Neutrophil (primary cell): Measurements from ENCODE around the gene NDUFAF8.

Experiments used
- H3K27ac ChIP-seq: fragments of 200-600 bp; sonication (generic); 2 replicates; pipeline ENCODE4 v1.5.1; 2016; ENCODE audit warnings: mild to moderate bottlenecking, moderate library complexity
- H3K27me3 ChIP-seq: fragments of 200-600 bp; sonication (generic); 2 replicates; pipeline ENCODE4 v1.6.0; 2016; ENCODE audit warnings: mild to moderate bottlenecking
- H3K36me3 ChIP-seq: fragments of 200-600 bp; sonication (generic); 2 replicates; pipeline ENCODE4 v1.5.1; 2017
- H3K4me1 ChIP-seq, 2 experiments: fragments of 200-600 bp in 1 of 2; sonication (generic) in 1 of 2; 1 replicate in 1 of 2; 2 replicates in 1 of 2; pipeline versions ENCODE4 v1.5.1 to v1.6.1; 2013 to 2016; ENCODE audit warnings: low read depth in 1 of 2, low read length in 1 of 2, mild to moderate bottlenecking in 1 of 2, moderate library complexity in 1 of 2; ENCODE audit not compliant: control insufficient read depth in 1 of 2, insufficient read depth in 1 of 2
- H3K4me3 ChIP-seq, 2 experiments: fragments of 200-600 bp in 1 of 2; sonication (generic) in 1 of 2; 1 replicate in 1 of 2; 2 replicates in 1 of 2; pipeline ENCODE4 v1.5.1; 2013 to 2016; ENCODE audit warnings: low read depth in 1 of 2, low read length in 1 of 2, mild to moderate bottlenecking in 1 of 2, moderate library complexity in 1 of 2
- H3K9me3 ChIP-seq: fragments of 200-600 bp; sonication (generic); 2 replicates; pipeline ENCODE4 v1.5.1; 2016
- TF ChIP-seq, protein P1 (sequence below): fragments of 200-600 bp; sonication (generic); IDR thresholded peaks from 2 replicates; pipeline ENCODE4 v1.5.1; 2016; ENCODE audit warnings: antibody characterized with exemption

NDUFAF8 gene

GRCh38 chr17:81199482-81199830 is 39.7 kb upstream of the NDUFAF8 start:
- Histone ChIP-seq H3K4me3 (no peak overlapping the region), H3K4me1 (peaks cover 0 to 3% of the 10 kb centered on the region in 2 experiments), H3K27ac (no peak overlapping the region), H3K27me3 (no peaks in the 10 kb centered on the region), H3K36me3 (peaks cover 33% of the 10 kb centered on the region), H3K9me3 (no peaks in the 10 kb centered on the region)
- TF ChIP-seq, protein P1, sequence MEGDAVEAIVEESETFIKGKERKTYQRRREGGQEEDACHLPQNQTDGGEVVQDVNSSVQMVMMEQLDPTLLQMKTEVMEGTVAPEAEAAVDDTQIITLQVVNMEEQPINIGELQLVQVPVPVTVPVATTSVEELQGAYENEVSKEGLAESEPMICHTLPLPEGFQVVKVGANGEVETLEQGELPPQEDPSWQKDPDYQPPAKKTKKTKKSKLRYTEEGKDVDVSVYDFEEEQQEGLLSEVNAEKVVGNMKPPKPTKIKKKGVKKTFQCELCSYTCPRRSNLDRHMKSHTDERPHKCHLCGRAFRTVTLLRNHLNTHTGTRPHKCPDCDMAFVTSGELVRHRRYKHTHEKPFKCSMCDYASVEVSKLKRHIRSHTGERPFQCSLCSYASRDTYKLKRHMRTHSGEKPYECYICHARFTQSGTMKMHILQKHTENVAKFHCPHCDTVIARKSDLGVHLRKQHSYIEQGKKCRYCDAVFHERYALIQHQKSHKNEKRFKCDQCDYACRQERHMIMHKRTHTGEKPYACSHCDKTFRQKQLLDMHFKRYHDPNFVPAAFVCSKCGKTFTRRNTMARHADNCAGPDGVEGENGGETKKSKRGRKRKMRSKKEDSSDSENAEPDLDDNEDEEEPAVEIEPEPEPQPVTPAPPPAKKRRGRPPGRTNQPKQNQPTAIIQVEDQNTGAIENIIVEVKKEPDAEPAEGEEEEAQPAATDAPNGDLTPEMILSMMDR, result no peak

DNA sequence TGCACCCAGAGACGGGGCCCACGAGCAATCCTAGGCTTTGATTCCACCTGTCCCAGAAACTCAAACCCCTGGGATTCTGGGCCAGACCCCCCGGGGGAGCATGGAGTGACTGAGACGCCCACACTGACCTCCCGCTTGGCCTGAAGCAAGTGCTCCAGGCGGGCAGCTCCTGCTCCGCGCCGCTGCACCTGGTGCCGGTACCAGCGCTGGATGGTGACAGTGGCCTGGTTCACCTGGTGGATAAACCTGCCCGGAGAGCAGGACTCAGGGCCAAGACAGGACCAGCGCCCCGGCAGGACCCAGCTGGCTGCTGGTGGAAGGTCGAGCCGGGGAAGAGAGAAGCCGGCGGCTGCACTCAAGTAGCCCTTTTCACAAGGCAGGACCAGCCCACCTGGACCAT is 38.9 kb upstream of the NDUFAF8 start:
- Histone ChIP-seq H3K4me3 (no peak overlapping the region), H3K27ac (no peak overlapping the region), H3K27me3 (no peaks in the 10 kb centered on the region), H3K36me3 (peaks cover 33% of the 10 kb centered on the region), H3K4me1 (peaks cover 0 to 3% of the 10 kb centered on the region in 2 experiments), H3K9me3 (no peaks in the 10 kb centered on the region)
- TF ChIP-seq, protein P1, result no peak

DNA sequence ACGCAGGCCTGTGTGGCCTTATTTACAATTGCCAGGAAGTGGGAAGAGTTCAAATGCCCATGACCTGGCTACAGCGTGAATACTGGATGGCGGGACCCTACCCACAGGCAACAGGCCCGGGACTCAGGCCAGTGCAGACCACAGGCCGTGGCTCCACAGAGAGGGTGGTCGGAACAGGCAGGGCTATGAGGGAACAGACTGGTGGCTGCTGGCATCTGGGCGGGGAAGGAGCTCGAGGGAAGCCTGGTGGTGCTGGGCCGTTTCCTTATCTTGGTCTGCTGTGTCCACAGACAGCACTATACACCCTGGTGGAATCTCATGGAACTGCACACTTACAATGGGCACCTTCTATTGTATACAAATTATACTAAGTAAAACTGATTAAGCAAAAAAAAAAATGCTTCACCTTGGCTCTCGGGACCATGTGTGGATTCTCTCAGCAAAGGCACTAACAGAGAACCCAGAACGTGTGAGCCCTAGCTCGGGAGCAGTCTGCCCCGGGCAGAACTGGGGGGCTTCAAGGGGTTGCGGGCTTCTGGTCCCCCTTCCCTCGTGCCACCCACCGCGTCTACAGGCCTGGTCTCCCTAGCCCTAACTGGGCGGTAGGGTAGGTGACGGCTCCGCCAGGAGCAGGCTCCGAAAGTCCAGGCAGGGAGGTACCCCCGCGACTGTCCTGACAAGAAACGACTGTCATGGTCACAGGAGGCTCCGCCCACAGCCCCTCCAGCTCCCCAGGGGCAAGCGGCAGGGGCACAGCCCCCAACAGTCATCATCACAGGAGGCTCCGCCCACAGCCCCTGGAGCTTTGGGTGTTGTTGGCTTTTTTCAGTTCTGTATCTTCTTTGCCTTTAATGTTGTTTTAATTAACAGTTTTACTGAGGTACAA is 38.2 kb upstream of the NDUFAF8 start:
- peaks cover 32% of the 10 kb centered on the region for H3K36me3 ChIP-seq
- H3K9me3 ChIP-seq, result no peaks in the 10 kb centered on the region
- H3K27ac ChIP-seq, result no peak overlapping the region
- H3K27me3 ChIP-seq, result no peaks in the 10 kb centered on the region
- H3K4me1 ChIP-seq, result peaks cover 0 to 3% of the 10 kb centered on the region in 2 experiments
- H3K4me3 ChIP-seq, result no peak overlapping the region
- TF ChIP-seq, protein P1, result peak; percentile 64

DNA sequence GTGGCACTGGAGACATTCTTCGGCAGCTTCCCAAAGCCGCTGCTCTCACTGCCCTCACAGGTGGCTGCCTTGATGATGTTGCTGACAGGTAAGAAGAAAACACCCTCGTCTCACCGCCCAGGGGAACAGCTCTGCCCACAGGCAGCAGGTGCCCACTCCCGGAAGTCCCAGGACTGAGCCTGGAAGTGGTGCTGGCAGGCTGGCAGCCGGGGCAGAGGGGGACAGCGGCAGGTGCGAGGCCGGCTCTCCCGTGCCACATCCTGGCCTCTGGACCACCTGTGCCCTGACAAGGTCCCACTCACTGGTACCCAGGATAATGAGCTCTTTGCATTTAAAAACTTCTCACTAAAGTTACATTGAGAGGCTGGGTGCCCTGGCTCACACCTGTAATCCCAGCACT is 36.8 kb upstream of the NDUFAF8 start:
- Histone ChIP-seq H3K4me3 (no peak overlapping the region), H3K4me1 (peaks cover 0 to 3% of the 10 kb centered on the region in 2 experiments), H3K27me3 (no peaks in the 10 kb centered on the region), H3K9me3 (no peaks in the 10 kb centered on the region), H3K27ac (no peak overlapping the region), H3K36me3 (peaks cover 21% of the 10 kb centered on the region)
- TF ChIP-seq, protein P1, result no peak

GRCh38 chr17:81203136-81203535 is 36.0 kb upstream of the NDUFAF8 start:
- Histone ChIP-seq H3K9me3 (no peaks in the 10 kb centered on the region), H3K4me3 (no peak overlapping the region), H3K27me3 (no peaks in the 10 kb centered on the region), H3K36me3 (peaks cover 20% of the 10 kb centered on the region), H3K27ac (no peak overlapping the region), H3K4me1 (peaks cover 0 to 3% of the 10 kb centered on the region in 2 experiments)
- TF ChIP-seq, protein P1, result no peak
